ENCODE data around the gene CEBPZ. TPM values are rescaled to one million over a fixed set of nuclear protein-coding genes. Genes with fewer than 3 reads are reported as not detected.

The CEBPZ gene
- total and polyA plus RNA-seq, 2 donors (not counting 3 experiments of a cell fraction or from before 2014, with no cell fraction given), result 3.6 to 46.9 TPM

DNA sequence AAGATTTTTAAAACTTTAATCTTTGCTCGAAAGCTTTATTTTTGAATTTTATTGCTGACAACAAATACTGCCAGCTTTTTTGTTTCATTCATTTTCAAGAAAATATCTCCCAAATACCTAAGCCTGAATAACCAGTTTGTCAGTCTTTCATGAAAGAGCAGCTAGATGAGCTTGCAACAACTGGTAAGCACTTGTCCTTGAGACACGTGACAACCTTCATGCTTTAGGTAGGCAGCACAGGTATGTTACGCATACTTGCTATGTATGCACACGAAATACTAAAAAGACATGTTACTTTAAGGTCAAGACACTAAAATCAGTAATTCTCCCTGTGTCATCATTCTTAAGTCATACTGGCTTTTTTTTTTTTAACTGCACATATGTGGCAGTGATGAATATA is 12.3 kb downstream of the CEBPZ start:
- no peak for TF ChIP-seq EZH2 (IDR thresholded peaks at IDR 0.05; ENCODE audit: borderline replicate concordance, low read depth, low read length, severe bottlenecking)
- TF ChIP-seq, protein P1, sequence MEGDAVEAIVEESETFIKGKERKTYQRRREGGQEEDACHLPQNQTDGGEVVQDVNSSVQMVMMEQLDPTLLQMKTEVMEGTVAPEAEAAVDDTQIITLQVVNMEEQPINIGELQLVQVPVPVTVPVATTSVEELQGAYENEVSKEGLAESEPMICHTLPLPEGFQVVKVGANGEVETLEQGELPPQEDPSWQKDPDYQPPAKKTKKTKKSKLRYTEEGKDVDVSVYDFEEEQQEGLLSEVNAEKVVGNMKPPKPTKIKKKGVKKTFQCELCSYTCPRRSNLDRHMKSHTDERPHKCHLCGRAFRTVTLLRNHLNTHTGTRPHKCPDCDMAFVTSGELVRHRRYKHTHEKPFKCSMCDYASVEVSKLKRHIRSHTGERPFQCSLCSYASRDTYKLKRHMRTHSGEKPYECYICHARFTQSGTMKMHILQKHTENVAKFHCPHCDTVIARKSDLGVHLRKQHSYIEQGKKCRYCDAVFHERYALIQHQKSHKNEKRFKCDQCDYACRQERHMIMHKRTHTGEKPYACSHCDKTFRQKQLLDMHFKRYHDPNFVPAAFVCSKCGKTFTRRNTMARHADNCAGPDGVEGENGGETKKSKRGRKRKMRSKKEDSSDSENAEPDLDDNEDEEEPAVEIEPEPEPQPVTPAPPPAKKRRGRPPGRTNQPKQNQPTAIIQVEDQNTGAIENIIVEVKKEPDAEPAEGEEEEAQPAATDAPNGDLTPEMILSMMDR (IDR thresholded peaks at IDR 0.05; ENCODE audit: extremely low read depth in 1 of 2, insufficient read depth in 1 of 2, low read depth in 1 of 2, low read length in 2 of 2), result no peak
- no peak for TF ChIP-seq GATA2 (IDR thresholded peaks at IDR 0.05; ENCODE audit: insufficient read depth, insufficient read length, low read depth, low read length)
- no peak for TF ChIP-seq FOS (IDR thresholded peaks at IDR 0.05; ENCODE audit: borderline replicate concordance, insufficient read depth, low read length)
- TF ChIP-seq POLR2A (IDR thresholded peaks at IDR 0.05; ENCODE audit: low read depth, low read length), result no peak
- TF ChIP-seq JUN (IDR thresholded peaks at IDR 0.05; ENCODE audit: borderline replicate concordance, insufficient read depth, insufficient read length, low read depth), result no peak
- TF ChIP-seq, protein P2, sequence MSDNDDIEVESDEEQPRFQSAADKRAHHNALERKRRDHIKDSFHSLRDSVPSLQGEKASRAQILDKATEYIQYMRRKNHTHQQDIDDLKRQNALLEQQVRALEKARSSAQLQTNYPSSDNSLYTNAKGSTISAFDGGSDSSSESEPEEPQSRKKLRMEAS (IDR thresholded peaks at IDR 0.05; ENCODE audit: insufficient read depth, insufficient read length), result no peak
- TF ChIP-seq MYC (IDR thresholded peaks at IDR 0.05; ENCODE audit: low read depth, low read length), result no peak
- TF ChIP-seq POLR2AphosphoS5 (IDR thresholded peaks at IDR 0.05; ENCODE audit: insufficient read depth, low read depth, low read length), result no peak
- no peaks in the 10 kb centered on the region for H3K4me1 ChIP-seq (ENCODE audit: control insufficient read depth, extremely low read depth, insufficient read depth, low read length)
- H3K9me1 ChIP-seq (replicated peaks; ENCODE audit: control insufficient read depth, extremely low read depth, insufficient read depth, low read length), result no peaks in the 10 kb centered on the region
- H3K9ac ChIP-seq (replicated peaks; ENCODE audit: extremely low read depth, insufficient read depth, low read length), result no peak overlapping the region
- no peak overlapping the region for H3K4me3 ChIP-seq (replicated peaks in 1 of 3; ENCODE audit: insufficient read depth in 1 of 3, low read depth in 1 of 3, low read length in 3 of 3)
- no peaks in the 10 kb centered on the region for H3K9me3 ChIP-seq (replicated peaks; ENCODE audit: control insufficient read depth, insufficient read depth, low read length)
- ChIA-PET POLR2A (no interaction called here), CTCF (interaction anchor here (1.0 kb wide), 1 partner anchor 106 kb away, joined by 3 read pairs; the partner anchor contains the start of gene PRKD3)
- BruUV-seq (replicated peaks), result no TSS peak
- no peak overlapping the region for H3K27ac ChIP-seq (ENCODE audit: insufficient read depth, low read depth, low read length)
- no peaks in the 10 kb centered on the region for H4K20me1 ChIP-seq (replicated peaks; ENCODE audit: control insufficient read depth, extremely low read depth, insufficient read depth, low read length)
- H3K79me2 ChIP-seq (ENCODE audit: control insufficient read depth, insufficient read depth, low read length), result peaks cover 3% of the 10 kb centered on the region
- intact Hi-C loops (cut with micrococcal nuclease) (no loop called here), dilution Hi-C loops (cut with MboI; ENCODE audit: extremely low pct_ligation_motif_present, low sequenced_read_pairs) (no loop called here)
- FAIRE-seq, result no peak
- H3K27me3 ChIP-seq (ENCODE audit: control insufficient read depth in 2 of 2, insufficient read depth in 2 of 2, low read length in 2 of 2), result no peaks in the 10 kb centered on the region
- no peak overlapping the region for H2AFZ ChIP-seq (ENCODE audit: low read depth, low read length)
- H3K4me2 ChIP-seq (ENCODE audit: insufficient read depth, low read length), result no peak overlapping the region
- H3K36me3 ChIP-seq (ENCODE audit: control insufficient read depth in 2 of 2, extremely low read depth in 1 of 2, insufficient read depth in 2 of 2, low read length in 2 of 2), result peaks cover 6 to 11% of the 10 kb centered on the region in 2 experiments
- DNase-seq (ENCODE audit: low read depth, low spot score), result no peak
